Erythroblast (primary cell): ENCODE measurements around the gene ACSBG1.

Experiments used
- GATA1 ChIP-seq: IDR thresholded peaks from 2 replicates; pipeline ENCODE4 v1.6.1; 2011; ENCODE audit warnings: low read depth, mild to moderate bottlenecking, control low read depth, low read length, moderate library complexity
- POLR2A ChIP-seq: IDR thresholded peaks from 2 replicates; pipeline ENCODE4 v1.6.1; 2011; ENCODE audit warnings: mild to moderate bottlenecking, low read length

DNA sequence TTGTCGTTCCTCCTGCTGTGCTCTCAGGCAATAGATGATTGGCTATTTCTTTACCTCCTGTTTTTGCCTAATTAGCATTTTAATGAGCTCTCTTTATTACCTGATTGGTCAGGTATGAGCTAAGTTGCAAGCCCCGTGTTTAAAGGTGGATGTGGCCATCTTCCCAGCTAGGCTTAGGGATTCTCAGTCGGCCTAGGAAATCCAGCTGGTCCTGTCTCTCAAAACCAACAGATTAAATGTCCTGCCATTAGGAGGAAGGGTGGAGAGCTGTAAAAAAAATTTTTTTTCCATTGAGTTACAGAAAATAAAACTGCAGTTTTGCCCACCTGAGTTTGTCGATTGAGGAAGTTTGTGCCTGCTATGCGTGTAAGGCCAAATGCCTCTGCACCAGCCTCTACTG lies 5.4 kb upstream of the ACSBG1 start:
- TF ChIP-seq POLR2A (no peak), GATA1 (no peak)
